ENCODE results near the gene SSTR5. TPM values are rescaled to one million over a fixed set of nuclear protein-coding genes. Genes with fewer than 3 reads are reported as not detected.

Gene SSTR5
- total RNA-seq, 2 experiments from 2014 or later = not detected

GRCh38 chr16:1066584-1067172 is 5.9 kb upstream of the SSTR5 start:
- CTCF ChIA-PET = interaction anchor here (0.9 kb wide), 1 partner anchor 9 kb away, joined by 4 read pairs; no protein-coding TSS in a partner anchor
- H3K36me3 Mint-ChIP-seq (ENCODE audit: low read depth) = no peaks in the 10 kb centered on the region
- peaks cover 19% of the 10 kb centered on the region for H3K27me3 Mint-ChIP-seq
- H3K4me1 Mint-ChIP-seq = peaks cover 4% of the 10 kb centered on the region
- H3K27ac Mint-ChIP-seq = peak overlapping the region; percentile 86
- no peaks in the 10 kb centered on the region for H3K9me3 Mint-ChIP-seq
- POLR2A ChIA-PET = no interaction called here
- no peak for DNase-seq
- no peak overlapping the region for H3K4me3 Mint-ChIP-seq

GRCh38 chr16:1067629-1068028 is 4.9 kb upstream of the SSTR5 start:
- no peaks in the 10 kb centered on the region for H3K36me3 Mint-ChIP-seq (ENCODE audit: low read depth)
- peak overlapping the region; percentile 86 for H3K27ac Mint-ChIP-seq
- ChIA-PET POLR2A (no interaction called here), CTCF (no interaction called here)
- no peaks in the 10 kb centered on the region for H3K9me3 Mint-ChIP-seq
- H3K27me3 Mint-ChIP-seq = peaks cover 23% of the 10 kb centered on the region
- H3K4me1 Mint-ChIP-seq = peaks cover 4% of the 10 kb centered on the region
- H3K4me3 Mint-ChIP-seq = peak overlapping the region; percentile 53
- DNase-seq = no peak

- H3K4me1 Mint-ChIP-seq = peaks cover 4% of the 10 kb centered on the region
- H3K36me3 Mint-ChIP-seq (ENCODE audit: low read depth) = no peaks in the 10 kb centered on the region
- CTCF ChIA-PET = no interaction called here
- DNase-seq = no peak
- POLR2A ChIA-PET = no interaction called here
- no peak overlapping the region for H3K4me3 Mint-ChIP-seq
- H3K9me3 Mint-ChIP-seq = no peaks in the 10 kb centered on the region
- peaks cover 23% of the 10 kb centered on the region for H3K27me3 Mint-ChIP-seq
- H3K27ac Mint-ChIP-seq = no peak overlapping the region
Measured at GRCh38 chr16:1068451-1068850, 4.1 kb upstream of the SSTR5 start.

GRCh38 chr16:1069154-1069553 is 3.4 kb upstream of the SSTR5 start:
- POLR2A ChIA-PET = no interaction called here
- peaks cover 23% of the 10 kb centered on the region for H3K27me3 Mint-ChIP-seq
- peaks cover 4% of the 10 kb centered on the region for H3K4me1 Mint-ChIP-seq
- no peak overlapping the region for H3K4me3 Mint-ChIP-seq
- no peaks in the 10 kb centered on the region for H3K36me3 Mint-ChIP-seq (ENCODE audit: low read depth)
- H3K27ac Mint-ChIP-seq = no peak overlapping the region
- no peaks in the 10 kb centered on the region for H3K9me3 Mint-ChIP-seq
- CTCF ChIA-PET = interaction anchor here (0.7 kb wide), 1 partner anchor 34 kb away, joined by 3 read pairs; no protein-coding TSS in a partner anchor
- DNase-seq = no peak

GRCh38 chr16:1070084-1070863 is 2.3 kb upstream of the SSTR5 start:
- Mint-ChIP-seq H3K4me1 (peaks cover 4% of the 10 kb centered on the region), H3K27ac (no peak overlapping the region), H3K9me3 (no peaks in the 10 kb centered on the region), H3K36me3 (ENCODE audit: low read depth) (no peaks in the 10 kb centered on the region), H3K4me3 (no peak overlapping the region), H3K27me3 (peaks cover 17% of the 10 kb centered on the region)
- CTCF ChIA-PET = interaction anchor here (1.8 kb wide), 1 partner anchor 13 kb away, joined by 6 read pairs; no protein-coding TSS in a partner anchor
- POLR2A ChIA-PET = no interaction called here
- DNase-seq = no peak

GRCh38 chr16:1070864-1071408 is 1.6 kb upstream of the SSTR5 start:
- ChIA-PET POLR2A (no interaction called here), CTCF (interaction anchor here (1.8 kb wide), 1 partner anchor 13 kb away, joined by 6 read pairs; no protein-coding TSS in a partner anchor)

GRCh38 chr16:1071561-1072225 is 854 bp upstream of the SSTR5 start:
- Mint-ChIP-seq H3K27ac (no peak overlapping the region), H3K36me3 (ENCODE audit: low read depth) (no peaks in the 10 kb centered on the region), H3K9me3 (no peaks in the 10 kb centered on the region), H3K27me3 (peaks cover 19% of the 10 kb centered on the region), H3K4me1 (peaks cover 4% of the 10 kb centered on the region), H3K4me3 (no peak overlapping the region)
- CTCF ChIA-PET = interaction anchor here (1.8 kb wide), 1 partner anchor 14 kb away, joined by 6 read pairs; no protein-coding TSS in a partner anchor
- POLR2A ChIA-PET = no interaction called here
- DNase-seq = no peak

More at GRCh38 chr16:1070864-1071408, 1.6 kb upstream of the SSTR5 start:
- no peaks in the 10 kb centered on the region for H3K36me3 Mint-ChIP-seq (ENCODE audit: low read depth)
- H3K4me3 Mint-ChIP-seq = no peak overlapping the region
- no peaks in the 10 kb centered on the region for H3K9me3 Mint-ChIP-seq
- peaks cover 17% of the 10 kb centered on the region for H3K27me3 Mint-ChIP-seq
- H3K27ac Mint-ChIP-seq = no peak overlapping the region
- H3K4me1 Mint-ChIP-seq = peaks cover 4% of the 10 kb centered on the region
- DNase-seq = no peak

GRCh38 chr16:1073262-1073558 is 663 bp downstream of the SSTR5 start:
- H3K36me3 Mint-ChIP-seq (ENCODE audit: low read depth) = no peaks in the 10 kb centered on the region
- CTCF ChIA-PET = no interaction called here
- DNase-seq = no peak
- H3K27me3 Mint-ChIP-seq = peaks cover 12% of the 10 kb centered on the region
- no peaks in the 10 kb centered on the region for H3K9me3 Mint-ChIP-seq
- POLR2A ChIA-PET = no interaction called here
- H3K4me3 Mint-ChIP-seq = no peak overlapping the region
- H3K4me1 Mint-ChIP-seq = no peaks in the 10 kb centered on the region
- H3K27ac Mint-ChIP-seq = no peak overlapping the region

- Mint-ChIP-seq H3K27ac (no peak overlapping the region), H3K4me3 (no peak overlapping the region), H3K9me3 (no peaks in the 10 kb centered on the region), H3K4me1 (no peaks in the 10 kb centered on the region), H3K27me3 (peaks cover 12% of the 10 kb centered on the region), H3K36me3 (ENCODE audit: low read depth) (no peaks in the 10 kb centered on the region)
- CTCF ChIA-PET = no interaction called here
- POLR2A ChIA-PET = no interaction called here
- no peak for DNase-seq
Measured at GRCh38 chr16:1073566-1074378, 1.2 kb downstream of the SSTR5 start.

GRCh38 chr16:1074379-1074649 is 1.8 kb downstream of the SSTR5 start:
- H3K9me3 Mint-ChIP-seq = no peaks in the 10 kb centered on the region
- CTCF ChIA-PET = no interaction called here
- no peaks in the 10 kb centered on the region for H3K4me1 Mint-ChIP-seq
- POLR2A ChIA-PET = no interaction called here
- peaks cover 12% of the 10 kb centered on the region for H3K27me3 Mint-ChIP-seq
- DNase-seq = no peak
- no peak overlapping the region for H3K27ac Mint-ChIP-seq
- no peak overlapping the region for H3K4me3 Mint-ChIP-seq
- no peaks in the 10 kb centered on the region for H3K36me3 Mint-ChIP-seq (ENCODE audit: low read depth)

- H3K4me1 Mint-ChIP-seq = no peaks in the 10 kb centered on the region
- no peak overlapping the region for H3K27ac Mint-ChIP-seq
- H3K9me3 Mint-ChIP-seq = no peaks in the 10 kb centered on the region
- no peak overlapping the region for H3K4me3 Mint-ChIP-seq
- H3K36me3 Mint-ChIP-seq (ENCODE audit: low read depth) = no peaks in the 10 kb centered on the region
- POLR2A ChIA-PET = no interaction called here
- CTCF ChIA-PET = no interaction called here
- peaks cover 10% of the 10 kb centered on the region for H3K27me3 Mint-ChIP-seq
- DNase-seq = no peak
Measured at GRCh38 chr16:1075546-1075945, 3.0 kb downstream of the SSTR5 start.

GRCh38 chr16:1076801-1077576 is 4.4 kb downstream of the SSTR5 start:
- Mint-ChIP-seq H3K27ac (no peak overlapping the region), H3K36me3 (ENCODE audit: low read depth) (no peaks in the 10 kb centered on the region), H3K4me1 (no peaks in the 10 kb centered on the region), H3K4me3 (no peak overlapping the region), H3K9me3 (no peaks in the 10 kb centered on the region), H3K27me3 (peaks cover 5% of the 10 kb centered on the region)
- CTCF ChIA-PET = no interaction called here
- POLR2A ChIA-PET = no interaction called here
- DNase-seq = no peak
